KOPT-K1 (cell line): ENCODE results near the gene LGSN.
"Not testable (repeated sequence)": the region's sequence is repeated elsewhere in the genome, so short reads cannot be mapped to it uniquely, and the experiment has no call there.

ENCODE experiments used
- H3K27ac ChIP-seq: fragments of 200-600 bp; sonication (generic); 2 replicates; pipeline ENCODE4 v1.5.1; 2016; ENCODE audit warnings: antibody characterized with exemption, mild to moderate bottlenecking, low read depth, low read length; ENCODE audit not compliant: poor library complexity, severe bottlenecking
- H3K36me3 ChIP-seq: fragments of 200-600 bp; sonication (generic); 2 replicates; pipeline ENCODE4 v1.5.1; 2017; ENCODE audit warnings: antibody characterized with exemption, mild to moderate bottlenecking, low read length, moderate library complexity; ENCODE audit not compliant: insufficient read depth
- H3K9me3 ChIP-seq: fragments of 200-600 bp; sonication (generic); 2 replicates; pipeline ENCODE4 v1.5.1; 2017; ENCODE audit warnings: antibody characterized with exemption, low read length, mild to moderate bottlenecking; ENCODE audit not compliant: insufficient read depth, poor library complexity, severe bottlenecking

The LGSN gene, protein sequence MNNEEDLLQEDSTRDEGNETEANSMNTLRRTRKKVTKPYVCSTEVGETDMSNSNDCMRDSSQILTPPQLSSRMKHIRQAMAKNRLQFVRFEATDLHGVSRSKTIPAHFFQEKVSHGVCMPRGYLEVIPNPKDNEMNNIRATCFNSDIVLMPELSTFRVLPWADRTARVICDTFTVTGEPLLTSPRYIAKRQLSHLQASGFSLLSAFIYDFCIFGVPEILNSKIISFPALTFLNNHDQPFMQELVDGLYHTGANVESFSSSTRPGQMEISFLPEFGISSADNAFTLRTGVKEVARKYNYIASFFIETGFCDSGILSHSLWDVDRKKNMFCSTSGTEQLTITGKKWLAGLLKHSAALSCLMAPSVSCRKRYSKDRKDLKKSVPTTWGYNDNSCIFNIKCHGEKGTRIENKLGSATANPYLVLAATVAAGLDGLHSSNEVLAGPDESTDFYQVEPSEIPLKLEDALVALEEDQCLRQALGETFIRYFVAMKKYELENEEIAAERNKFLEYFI

DNA sequence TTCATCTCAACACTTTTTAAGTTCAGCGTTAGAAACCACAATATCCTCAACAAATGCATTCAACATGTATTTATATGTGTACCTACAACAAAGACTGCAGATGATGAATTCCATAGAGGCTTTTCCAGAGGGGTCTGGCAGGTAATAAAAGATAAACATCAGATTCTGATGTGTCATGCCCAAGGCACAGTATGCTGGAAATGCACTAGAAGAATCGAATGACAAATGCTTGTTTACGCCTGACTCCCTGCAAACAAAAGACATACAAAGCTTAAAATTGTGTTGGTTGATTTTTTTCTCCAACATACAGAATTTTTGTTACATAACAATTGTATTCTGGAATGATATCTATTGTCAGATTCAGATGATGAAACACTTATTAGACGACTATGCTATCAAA is at the start of gene LGSN:
Gene LGSN (minus strand): TSS at position 45 of the 400 bp plus-strand sequence. CDS start 40 bp downstream, at position 5.
- no peak within 1 kb of the TSS for H3K27ac ChIP-seq
- H3K36me3 ChIP-seq = no peaks in the 10 kb centered on the region
- H3K9me3 ChIP-seq = no peaks in the 10 kb centered on the region

DNA sequence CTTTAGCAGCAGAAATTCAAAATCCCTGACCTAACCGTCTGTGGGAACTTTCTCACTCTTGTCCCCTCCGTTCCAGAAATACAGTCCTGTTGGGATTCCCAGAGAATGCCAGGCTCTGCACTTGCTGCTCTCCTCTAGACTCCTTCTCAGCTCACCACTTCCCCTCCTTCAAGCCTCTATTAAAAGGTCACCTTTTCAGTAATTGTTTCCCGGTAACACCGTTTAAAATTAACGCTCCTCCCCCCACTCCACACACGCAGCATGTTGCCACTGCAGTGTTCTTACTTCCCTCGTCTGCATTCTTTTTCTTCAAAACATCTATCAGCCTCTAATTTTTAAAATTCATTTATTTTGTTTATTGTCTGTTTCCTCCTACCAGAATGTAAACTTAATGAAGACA is 48.6 kb upstream of the LGSN start:
- Histone ChIP-seq H3K27ac (no peak overlapping the region), H3K36me3 (no peaks in the 10 kb centered on the region), H3K9me3 (no peaks in the 10 kb centered on the region)

DNA sequence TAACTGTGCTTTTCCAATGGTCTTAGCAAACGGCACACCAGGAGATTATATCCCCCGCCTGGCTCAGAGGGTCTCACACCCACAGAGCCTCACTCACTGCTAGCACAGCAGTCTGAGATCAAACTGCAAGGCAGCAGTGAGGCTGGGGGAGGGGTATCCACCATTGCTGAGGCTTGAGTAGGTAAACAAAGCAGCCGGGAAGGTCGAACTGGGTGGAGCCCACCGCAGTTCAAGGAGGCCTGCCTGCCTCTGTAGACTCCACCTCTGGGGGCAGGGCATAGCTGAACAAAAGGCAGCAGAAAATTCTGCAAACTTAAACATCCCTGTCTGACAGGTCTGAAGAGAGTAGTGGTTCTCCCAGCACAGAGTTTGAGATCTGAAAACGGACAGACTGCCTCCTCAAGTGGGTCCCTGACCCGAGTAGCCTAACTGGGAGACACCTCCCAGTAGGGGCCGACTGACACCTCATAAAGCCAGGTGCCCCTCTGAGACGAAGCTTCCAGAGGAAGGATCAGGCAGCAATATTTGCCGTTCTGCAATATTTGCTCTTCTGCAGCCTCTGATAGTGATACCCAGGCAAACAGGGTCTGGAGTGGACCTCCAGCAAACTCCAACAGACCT is 42.8 kb upstream of the LGSN start:
- H3K36me3 ChIP-seq, H3K27ac ChIP-seq, H3K9me3 ChIP-seq: not testable (repeated sequence)

DNA sequence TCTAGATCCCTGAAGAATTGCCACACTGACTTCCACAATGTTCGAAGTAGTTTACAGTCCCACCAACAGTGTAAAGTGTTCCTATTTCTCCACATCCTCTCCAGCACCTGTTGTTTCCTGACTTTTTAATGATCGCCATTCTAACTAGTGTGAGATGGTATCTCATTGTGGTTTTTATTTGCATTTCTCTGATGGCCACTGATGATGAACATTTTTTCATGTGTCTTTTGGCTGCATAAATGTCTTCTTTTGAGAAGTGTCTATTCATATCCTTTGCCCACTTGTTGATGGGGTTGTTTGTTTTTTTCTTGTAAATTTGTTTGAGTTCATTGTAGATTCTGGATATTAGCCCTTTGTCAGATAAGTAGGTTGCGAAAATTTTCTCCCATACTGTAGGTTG is 37.6 kb upstream of the LGSN start:
- not testable (repeated sequence) for H3K36me3 ChIP-seq, H3K27ac ChIP-seq, H3K9me3 ChIP-seq

DNA sequence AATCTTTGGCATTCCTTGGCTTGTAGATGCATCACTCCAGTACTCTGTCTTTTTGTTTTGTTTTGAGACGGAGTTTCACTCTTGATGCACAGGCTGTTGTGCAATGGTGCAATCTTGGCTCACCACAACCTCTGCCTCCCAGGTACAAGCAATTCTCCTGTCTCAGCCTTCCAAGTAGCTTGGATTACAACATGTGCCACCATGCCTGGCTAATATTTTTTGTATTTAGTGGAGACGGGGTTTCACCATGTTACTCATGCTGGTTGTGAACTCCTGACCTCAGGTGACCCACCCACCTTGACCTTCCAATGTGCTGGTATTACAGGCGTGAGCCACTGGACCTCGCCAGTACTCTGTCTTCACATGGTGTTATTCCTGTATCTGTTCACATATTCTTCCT is 35.8 kb upstream of the LGSN start:
- no peaks in the 10 kb centered on the region for H3K9me3 ChIP-seq

DNA sequence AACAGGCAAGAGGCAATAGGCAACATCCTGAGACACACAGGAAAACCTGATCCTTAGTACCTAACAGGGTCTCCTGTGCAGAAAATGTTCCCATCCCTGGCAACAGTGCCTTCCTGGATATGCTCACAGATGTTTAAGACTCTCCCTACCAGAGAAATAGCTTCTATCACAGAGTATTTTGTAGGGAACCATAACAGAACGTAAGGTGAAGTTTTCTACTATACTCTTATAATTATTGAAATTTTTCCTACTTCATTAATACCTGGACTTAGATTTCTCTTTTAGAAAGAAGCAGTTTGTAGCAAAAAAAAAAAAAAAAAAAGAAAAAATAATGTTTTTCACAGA is 33.5 kb upstream of the LGSN start:
- Histone ChIP-seq H3K36me3 (no peaks in the 10 kb centered on the region), H3K27ac (no peak overlapping the region), H3K9me3 (no peaks in the 10 kb centered on the region)

More for the DNA sequence above, 35.8 kb upstream of the LGSN start:
- no peak overlapping the region for H3K27ac ChIP-seq
- no peaks in the 10 kb centered on the region for H3K36me3 ChIP-seq

DNA sequence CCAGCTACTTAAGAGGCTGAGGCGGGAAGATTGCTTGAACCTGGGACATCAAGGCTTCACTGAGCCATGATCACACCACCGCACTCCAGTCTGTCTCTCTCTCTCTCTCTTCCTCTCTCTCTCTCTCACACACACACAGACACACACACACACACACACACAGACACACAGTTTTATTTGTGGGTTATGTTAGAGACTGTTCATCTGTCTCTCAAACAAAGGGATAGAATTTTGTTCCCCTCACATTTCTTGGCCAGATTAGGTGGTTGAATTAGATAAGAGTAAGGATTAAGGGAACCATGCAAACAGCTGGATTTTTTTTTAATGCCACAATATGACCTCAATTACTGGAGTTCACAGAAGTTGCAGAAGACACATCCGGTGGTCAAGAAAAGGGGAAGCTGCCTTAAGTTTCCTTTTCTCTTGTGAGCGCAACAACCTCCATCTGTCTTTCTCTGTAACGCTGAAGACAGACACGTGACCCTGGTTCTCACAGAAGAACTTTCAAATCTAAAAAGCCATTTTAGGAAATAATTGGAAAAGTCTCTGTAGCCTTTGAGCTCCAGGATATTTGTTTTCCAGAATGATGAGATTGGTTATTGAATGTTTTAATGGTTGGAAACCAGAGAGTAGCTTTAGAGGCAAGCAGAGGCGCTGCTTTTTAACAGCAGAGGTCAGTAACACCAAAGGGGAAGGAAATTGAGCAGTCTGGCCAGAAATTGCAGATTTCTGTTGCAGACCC is 32.9 kb upstream of the LGSN start:
- no peaks in the 10 kb centered on the region for H3K36me3 ChIP-seq
- no peak overlapping the region for H3K27ac ChIP-seq
- no peaks in the 10 kb centered on the region for H3K9me3 ChIP-seq

DNA sequence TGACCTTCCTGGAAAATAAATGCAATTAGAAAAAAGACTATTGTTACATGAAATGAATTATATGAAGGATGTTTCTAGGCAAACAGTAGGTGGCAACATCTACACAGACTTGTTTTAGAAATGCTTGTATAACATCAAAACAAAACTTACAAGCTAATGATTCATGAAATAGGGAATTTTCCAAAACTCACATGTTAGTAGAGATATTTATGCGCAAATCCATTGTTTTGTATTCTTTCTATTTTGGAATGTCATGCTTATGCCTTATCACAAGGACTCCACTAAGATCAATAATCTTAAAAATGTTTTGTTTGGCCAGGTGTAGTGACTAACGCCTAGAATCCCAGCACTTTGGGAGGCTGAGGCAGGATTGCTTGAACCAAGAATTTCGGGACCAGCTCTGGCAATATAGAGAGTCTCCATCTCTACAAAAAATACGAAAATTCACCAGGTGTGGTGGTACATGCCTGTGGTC is 32.3 kb upstream of the LGSN start:
- no peaks in the 10 kb centered on the region for H3K9me3 ChIP-seq
- H3K27ac ChIP-seq = no peak overlapping the region
- no peaks in the 10 kb centered on the region for H3K36me3 ChIP-seq

DNA sequence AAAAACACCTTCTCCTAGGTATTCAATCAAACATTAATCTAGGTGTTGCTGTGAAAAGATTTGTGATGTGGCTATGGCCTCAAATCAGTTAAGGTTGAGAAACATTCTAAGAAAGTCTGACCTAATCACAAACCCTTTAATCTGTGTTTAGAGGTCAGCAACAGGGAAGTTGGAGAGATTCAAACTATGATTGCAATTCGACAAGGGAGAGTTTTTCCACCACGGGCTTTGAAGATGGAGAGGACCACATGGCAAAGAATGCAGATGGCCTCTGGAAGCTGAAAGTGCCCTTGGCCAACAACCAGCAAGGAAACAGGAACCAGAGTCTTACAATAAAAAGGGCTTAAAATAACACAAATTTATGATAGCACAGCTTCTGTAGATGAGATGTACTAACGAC is 29.6 kb upstream of the LGSN start:
- Histone ChIP-seq H3K36me3 (no peaks in the 10 kb centered on the region), H3K27ac (no peak overlapping the region), H3K9me3 (no peaks in the 10 kb centered on the region)

DNA sequence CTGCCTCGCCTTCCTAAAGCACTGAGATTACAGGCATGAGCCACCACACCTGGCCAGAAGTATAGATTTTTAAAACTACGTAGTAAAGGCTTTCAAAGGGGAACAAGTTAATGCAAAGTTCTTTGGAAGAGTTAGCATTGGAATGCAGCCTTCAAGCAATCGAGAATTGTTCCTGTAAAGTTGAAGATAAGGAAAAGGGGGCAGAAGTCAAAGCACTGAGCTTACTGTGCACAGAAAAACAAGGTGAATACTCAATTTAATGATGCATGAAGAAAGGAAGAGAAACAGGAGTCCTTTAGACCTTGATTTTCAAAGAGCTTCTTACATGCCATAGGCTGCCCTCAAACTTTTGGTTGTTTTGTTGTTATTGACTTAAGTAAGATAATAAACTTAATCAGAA is 29.1 kb upstream of the LGSN start:
- Histone ChIP-seq H3K27ac (no peak overlapping the region), H3K36me3 (no peaks in the 10 kb centered on the region), H3K9me3 (no peaks in the 10 kb centered on the region)

DNA sequence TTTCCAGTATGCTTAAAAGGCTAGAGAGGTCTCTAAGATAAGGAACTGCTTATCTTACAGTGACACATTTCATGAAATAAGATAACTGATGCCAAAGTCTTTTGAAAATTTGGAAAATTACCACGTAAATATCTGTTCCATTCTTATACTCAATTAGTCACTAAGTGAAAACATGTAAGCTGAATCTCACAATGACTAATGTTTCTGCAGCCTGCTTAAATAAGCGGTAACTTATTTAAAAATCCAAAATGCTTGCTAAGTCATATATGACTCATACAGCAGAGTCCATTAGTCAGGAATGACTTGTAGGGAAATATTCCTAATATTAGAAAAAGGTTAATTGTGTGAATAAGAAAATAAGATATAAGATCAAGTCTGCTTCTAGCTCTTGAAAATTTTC is 27.8 kb upstream of the LGSN start:
- Histone ChIP-seq H3K27ac (no peak overlapping the region), H3K9me3 (no peaks in the 10 kb centered on the region), H3K36me3 (no peaks in the 10 kb centered on the region)

DNA sequence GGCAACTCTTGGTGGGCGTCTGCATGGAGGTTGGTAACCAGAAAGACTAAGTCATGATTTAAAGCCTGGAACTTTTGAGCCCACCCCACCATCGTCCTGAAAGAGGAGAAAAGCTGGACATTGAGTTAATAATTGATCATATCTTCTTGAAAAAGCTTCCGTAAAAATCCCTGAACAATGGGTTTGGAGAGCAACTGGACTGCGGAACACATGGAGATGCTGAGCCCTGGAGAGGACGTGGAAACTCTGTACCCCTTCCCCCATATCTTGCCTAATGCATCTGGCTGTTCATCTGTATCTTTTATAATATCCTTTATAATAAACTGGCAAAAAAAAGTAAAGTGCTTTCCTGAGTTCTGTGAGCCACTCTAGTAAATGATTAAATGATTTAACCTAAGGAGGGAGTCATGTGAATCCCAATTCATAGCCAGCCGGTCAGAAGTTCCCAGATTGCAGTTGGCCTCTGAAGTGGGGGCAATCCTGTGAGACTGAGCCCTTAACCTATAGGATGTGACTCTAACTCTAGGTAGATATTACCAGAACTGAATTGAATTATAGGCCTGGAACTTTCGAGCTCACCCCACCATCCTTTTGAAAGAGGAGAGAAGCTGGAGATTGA is 26.5 kb upstream of the LGSN start:
- H3K36me3 ChIP-seq = no peaks in the 10 kb centered on the region
- H3K9me3 ChIP-seq = no peaks in the 10 kb centered on the region
- no peak overlapping the region for H3K27ac ChIP-seq

DNA sequence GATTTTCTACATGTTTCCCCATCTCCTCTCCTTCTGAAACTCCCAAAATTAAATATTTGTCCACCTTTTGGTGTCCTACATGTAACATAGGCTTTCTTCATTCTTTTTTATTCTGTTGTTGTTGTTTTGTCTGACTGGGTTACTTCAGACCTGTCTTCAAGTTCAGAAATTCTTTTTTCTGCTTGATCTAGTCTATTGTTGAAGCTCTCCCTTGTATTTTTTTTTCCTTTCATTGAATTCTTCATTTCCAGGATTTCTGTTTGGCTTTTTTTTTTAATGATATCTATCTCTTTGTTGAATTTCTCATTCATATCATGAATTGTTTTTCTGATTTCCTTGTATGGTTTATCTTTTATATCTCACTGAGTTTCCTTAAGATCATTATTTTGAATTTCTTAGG is 20.6 kb upstream of the LGSN start:
- H3K9me3 ChIP-seq = peaks cover 5% of the 10 kb centered on the region
- no peaks in the 10 kb centered on the region for H3K36me3 ChIP-seq
- H3K27ac ChIP-seq = no peak overlapping the region

DNA sequence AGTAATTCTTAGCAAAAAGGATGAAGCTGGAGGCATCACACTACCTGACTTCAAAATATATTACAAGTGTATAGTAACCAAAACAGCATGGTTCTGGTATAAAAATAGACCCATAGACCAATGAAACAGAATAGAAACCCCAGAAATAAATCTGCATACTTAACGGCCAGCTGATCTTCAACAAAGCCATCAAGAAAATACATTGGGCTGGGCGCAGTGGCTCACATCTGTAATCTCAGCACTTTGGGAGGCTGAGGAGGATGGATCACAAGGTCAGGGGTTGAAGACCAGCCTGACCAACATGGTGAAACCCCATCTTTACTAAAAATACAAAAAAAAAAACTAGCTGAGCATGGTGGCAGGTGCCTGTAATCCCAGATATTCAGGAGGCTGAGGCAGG is 14.9 kb upstream of the LGSN start:
- not testable (repeated sequence) for H3K9me3 ChIP-seq, H3K36me3 ChIP-seq, H3K27ac ChIP-seq

DNA sequence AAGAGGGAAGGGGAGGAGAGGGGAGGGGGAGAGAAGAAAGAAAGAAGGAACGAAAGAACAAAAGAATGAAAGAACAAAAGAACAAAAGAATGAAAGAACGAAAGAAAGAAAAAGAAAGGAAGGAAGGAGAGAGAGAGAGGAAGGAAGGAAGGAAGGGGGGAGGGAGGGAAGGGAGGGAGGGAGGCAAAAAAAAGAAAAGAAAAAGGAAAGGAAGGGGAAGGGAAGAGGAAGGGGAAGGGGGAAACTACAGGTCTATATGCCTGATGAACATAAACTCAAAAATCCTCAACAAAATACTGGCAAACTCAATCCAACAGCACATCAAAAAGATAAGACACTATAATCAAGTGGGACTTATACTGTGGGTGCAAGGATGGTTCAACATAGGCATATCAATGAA is 13.7 kb upstream of the LGSN start:
- H3K36me3 ChIP-seq = no peaks in the 10 kb centered on the region
- no peaks in the 10 kb centered on the region for H3K9me3 ChIP-seq
- H3K27ac ChIP-seq = no peak overlapping the region
